Dendritic cell treated with granulocyte-macrophage colony-stimulating factor and Interleukin-4, amounts not matched to agents 40 ng/mL and 50 ng/mL, for 4 days (primary cell): ENCODE results near the gene CA11.

ENCODE experiments used
- H3K27ac Mint-ChIP-seq: one replicate; pipeline ENCODE4 v1.8.0; 2022; ENCODE audit warnings: mild to moderate bottlenecking, mixed read lengths
- H3K27me3 Mint-ChIP-seq: one replicate; pipeline ENCODE4 v1.8.0; 2022; ENCODE audit warnings: mild to moderate bottlenecking, mixed read lengths
- H3K36me3 Mint-ChIP-seq: one replicate; pipeline ENCODE4 v1.8.0; 2022; ENCODE audit warnings: low read depth, mixed read lengths
- H3K4me1 Mint-ChIP-seq: one replicate; pipeline ENCODE4 v1.8.0; 2022; ENCODE audit warnings: low read depth, mixed read lengths
- H3K4me3 Mint-ChIP-seq: one replicate; pipeline ENCODE4 v1.8.0; 2022; ENCODE audit warnings: mild to moderate bottlenecking, moderate library complexity, mixed read lengths
- H3K9me3 Mint-ChIP-seq: one replicate; pipeline ENCODE4 v1.8.0; 2022; ENCODE audit warnings: mixed read lengths
- intact Hi-C: fragments of 100-400 bp; cut with micrococcal nuclease; formaldehyde crosslinking; loops from one replicate; pipeline ENCODE4 v1.15.0; 2022

CA11 gene

GRCh38 chr19:48613024-48613851, 32.7 kb downstream of the CA11 start:
- Mint-ChIP-seq H3K4me1 (peaks cover 43% of the 10 kb centered on the region), H3K27ac (peak overlapping the region; percentile 57), H3K27me3 (no peaks in the 10 kb centered on the region), H3K36me3 (peaks cover 42% of the 10 kb centered on the region), H3K9me3 (no peaks in the 10 kb centered on the region), H3K4me3 (no peak overlapping the region)
- intact Hi-C loops: no loop called here

GRCh38 chr19:48611872-48612271, 34.1 kb downstream of the CA11 start:
- intact Hi-C loops: no loop called here
- no peak overlapping the region for H3K27ac Mint-ChIP-seq

GRCh38 chr19:48609571-48610108, 36.3 kb downstream of the CA11 start:
- H3K27ac Mint-ChIP-seq: no peak overlapping the region
- no peaks in the 10 kb centered on the region for H3K9me3 Mint-ChIP-seq
- intact Hi-C loops: loop anchor here (5.0 kb wide), 1 partner anchor 117 kb away; no protein-coding TSS in a partner anchor
- no peak overlapping the region for H3K4me3 Mint-ChIP-seq
- H3K36me3 Mint-ChIP-seq: peaks cover 6% of the 10 kb centered on the region
- peaks cover 12% of the 10 kb centered on the region for H3K4me1 Mint-ChIP-seq
- H3K27me3 Mint-ChIP-seq: no peaks in the 10 kb centered on the region

More at GRCh38 chr19:48611872-48612271, 34.1 kb downstream of the CA11 start:
- Mint-ChIP-seq H3K4me3 (no peak overlapping the region), H3K4me1 (peaks cover 32% of the 10 kb centered on the region), H3K27me3 (no peaks in the 10 kb centered on the region), H3K36me3 (peaks cover 28% of the 10 kb centered on the region), H3K9me3 (no peaks in the 10 kb centered on the region)

- no peaks in the 10 kb centered on the region for H3K9me3 Mint-ChIP-seq
- intact Hi-C loops: loop anchor here (5.0 kb wide), 1 partner anchor 117 kb away; no protein-coding TSS in a partner anchor
- peaks cover 12% of the 10 kb centered on the region for H3K4me1 Mint-ChIP-seq
- no peaks in the 10 kb centered on the region for H3K27me3 Mint-ChIP-seq
- H3K4me3 Mint-ChIP-seq: no peak overlapping the region
- no peaks in the 10 kb centered on the region for H3K36me3 Mint-ChIP-seq
- H3K27ac Mint-ChIP-seq: no peak overlapping the region
Observed at GRCh38 chr19:48608798-48609263, 37.2 kb downstream of the CA11 start.

GRCh38 chr19:48607359-48607755, 38.6 kb downstream of the CA11 start:
- H3K4me3 Mint-ChIP-seq: no peak overlapping the region
- intact Hi-C loops: loop anchor here (5.0 kb wide), 1 partner anchor 115 kb away; no protein-coding TSS in a partner anchor
- peaks cover 13% of the 10 kb centered on the region for H3K4me1 Mint-ChIP-seq
- H3K27me3 Mint-ChIP-seq: no peaks in the 10 kb centered on the region
- no peaks in the 10 kb centered on the region for H3K9me3 Mint-ChIP-seq
- no peak overlapping the region for H3K27ac Mint-ChIP-seq
- no peaks in the 10 kb centered on the region for H3K36me3 Mint-ChIP-seq

DNA sequence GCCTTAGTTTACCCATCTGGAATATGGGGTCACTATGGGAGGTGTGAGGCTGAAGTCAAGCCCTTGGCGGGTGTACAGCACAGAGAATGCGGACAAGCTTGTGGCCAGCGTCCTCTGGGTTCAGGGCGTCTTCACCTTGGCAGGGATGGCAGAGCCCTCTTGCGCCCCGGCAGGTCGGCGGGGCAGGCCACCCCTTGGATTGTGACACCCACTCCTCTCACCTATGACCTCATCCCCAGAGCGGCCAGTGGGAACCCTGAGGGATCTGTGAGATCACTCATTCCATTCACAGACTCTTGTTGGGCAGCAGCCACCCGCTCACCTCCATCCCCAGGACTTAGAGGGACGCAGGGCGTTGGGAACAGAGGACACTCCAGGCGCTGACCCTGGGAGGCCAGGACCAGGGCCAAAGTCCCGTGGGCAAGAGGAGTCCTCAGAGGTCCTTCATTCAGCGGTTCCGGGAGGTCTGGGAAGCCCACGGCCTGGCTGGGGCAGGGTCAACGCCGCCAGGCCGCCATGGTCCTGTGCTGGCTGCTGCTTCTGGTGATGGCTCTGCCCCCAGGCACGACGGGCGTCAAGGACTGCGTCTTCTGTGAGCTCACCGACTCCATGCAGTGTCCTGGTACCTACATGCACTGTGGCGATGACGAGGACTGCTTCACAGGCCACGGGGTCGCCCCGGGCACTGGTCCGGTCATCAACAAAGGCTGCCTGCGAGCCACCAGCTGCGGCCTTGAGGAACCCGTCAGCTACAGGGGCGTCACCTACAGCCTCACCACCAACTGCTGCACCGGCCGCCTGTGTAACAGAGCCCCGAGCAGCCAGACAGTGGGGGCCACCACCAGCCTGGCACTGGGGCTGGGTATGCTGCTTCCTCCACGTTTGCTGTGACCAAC, 39.3 kb downstream of the CA11 start, which contains the start of gene SPACA4:
Gene SPACA4 (plus strand): TSS at position 280 of the 896 bp plus-strand sequence. CDS start 237 bp downstream, at position 517.
- Mint-ChIP-seq H3K9me3 (no peaks in the 10 kb centered on the region), H3K27ac (no peak within 1 kb of the TSS), H3K27me3 (peaks cover 5% of the 10 kb centered on the region), H3K4me3 (no peak within 1 kb of the TSS), H3K36me3 (no peaks in the 10 kb centered on the region), H3K4me1 (peaks cover 19% of the 10 kb centered on the region)
- intact Hi-C loops: loop anchor here (5.0 kb wide), 1 partner anchor 114 kb away; no protein-coding TSS in a partner anchor

- H3K4me3 Mint-ChIP-seq: no peak overlapping the region
- H3K4me1 Mint-ChIP-seq: peaks cover 20% of the 10 kb centered on the region
- H3K27ac Mint-ChIP-seq: no peak overlapping the region
- H3K9me3 Mint-ChIP-seq: no peaks in the 10 kb centered on the region
- no peaks in the 10 kb centered on the region for H3K36me3 Mint-ChIP-seq
- peaks cover 16% of the 10 kb centered on the region for H3K27me3 Mint-ChIP-seq
- intact Hi-C loops: no loop called here
Observed at GRCh38 chr19:48603850-48604249, 42.1 kb downstream of the CA11 start.

DNA sequence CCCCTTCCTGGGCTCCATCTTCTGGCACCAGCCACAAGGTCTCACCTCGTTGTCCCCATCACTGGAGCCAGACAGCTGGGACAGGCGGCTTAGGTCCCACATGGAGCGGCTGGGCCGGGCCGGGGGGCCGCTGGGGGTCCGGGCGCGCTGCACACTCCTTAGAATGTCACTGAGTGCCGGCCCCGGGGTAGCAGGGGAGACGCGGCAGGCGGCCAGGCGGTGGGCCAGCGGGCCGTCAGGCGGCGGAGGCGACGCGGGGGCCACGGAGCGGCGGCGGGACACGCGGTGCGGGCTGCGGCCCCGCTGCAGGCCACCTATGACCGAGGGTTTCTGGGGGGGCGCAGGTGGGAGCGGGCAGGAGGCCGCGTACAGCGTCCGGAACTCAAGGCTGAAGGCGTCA, 42.5 kb downstream of the CA11 start:
- no peak overlapping the region for H3K4me3 Mint-ChIP-seq
- no peaks in the 10 kb centered on the region for H3K9me3 Mint-ChIP-seq
- H3K27me3 Mint-ChIP-seq: peaks cover 20% of the 10 kb centered on the region
- no peak overlapping the region for H3K27ac Mint-ChIP-seq
- H3K4me1 Mint-ChIP-seq: peaks cover 16% of the 10 kb centered on the region
- intact Hi-C loops: no loop called here
- no peaks in the 10 kb centered on the region for H3K36me3 Mint-ChIP-seq

GRCh38 chr19:48603001-48603400, 43.0 kb downstream of the CA11 start:
- no peak overlapping the region for H3K27ac Mint-ChIP-seq
- intact Hi-C loops: no loop called here
- no peaks in the 10 kb centered on the region for H3K9me3 Mint-ChIP-seq
- H3K36me3 Mint-ChIP-seq: no peaks in the 10 kb centered on the region
- H3K27me3 Mint-ChIP-seq: peaks cover 23% of the 10 kb centered on the region
- H3K4me3 Mint-ChIP-seq: no peak overlapping the region
- H3K4me1 Mint-ChIP-seq: peaks cover 15% of the 10 kb centered on the region

DNA sequence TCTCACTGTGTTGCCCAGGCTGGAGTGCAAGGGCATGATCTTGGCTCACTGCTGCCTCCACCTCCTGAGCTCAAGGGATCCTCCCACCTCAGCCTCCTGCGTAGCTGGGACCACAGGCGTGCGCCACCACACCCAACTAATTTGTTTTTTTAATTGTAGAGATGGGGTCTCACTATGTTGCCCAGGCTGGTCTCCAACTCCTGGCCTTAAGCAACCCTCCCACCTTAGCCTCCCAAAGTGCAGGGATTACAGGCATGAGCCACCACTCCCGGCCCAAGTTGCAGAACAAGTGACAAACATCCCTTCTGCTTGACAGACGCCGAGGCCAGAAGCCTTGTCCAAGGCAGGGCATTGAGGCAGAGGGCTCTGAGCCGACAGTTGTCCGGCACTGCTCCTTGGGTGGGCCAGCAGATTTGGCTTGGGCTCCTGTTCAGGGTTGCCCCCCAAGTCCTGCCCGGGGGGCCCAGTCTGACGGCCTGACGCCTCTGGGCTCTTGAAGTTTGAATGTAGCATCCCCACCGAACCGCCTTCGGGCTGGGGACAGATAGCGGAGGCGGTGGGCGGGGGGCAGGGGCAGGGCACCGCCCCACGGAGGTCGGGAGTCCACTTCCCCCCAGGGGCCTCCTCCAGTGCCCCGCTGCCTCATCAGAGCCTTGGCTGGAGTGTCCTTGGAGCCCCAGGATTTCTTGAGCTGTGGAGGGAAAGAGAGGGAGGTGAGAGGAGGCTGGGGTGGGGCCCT, 45.1 kb downstream of the CA11 start:
- intact Hi-C loops: no loop called here
- Mint-ChIP-seq H3K27me3 (peaks cover 23% of the 10 kb centered on the region), H3K4me3 (no peak overlapping the region), H3K36me3 (no peaks in the 10 kb centered on the region), H3K27ac (no peak overlapping the region), H3K9me3 (no peaks in the 10 kb centered on the region), H3K4me1 (peaks cover 15% of the 10 kb centered on the region)

- Mint-ChIP-seq H3K9me3 (no peaks in the 10 kb centered on the region), H3K27me3 (peaks cover 23% of the 10 kb centered on the region), H3K4me3 (no peak overlapping the region), H3K4me1 (peaks cover 15% of the 10 kb centered on the region), H3K27ac (no peak overlapping the region), H3K36me3 (no peaks in the 10 kb centered on the region)
- intact Hi-C loops: no loop called here
Observed at GRCh38 chr19:48598996-48599700, 46.8 kb downstream of the CA11 start.

DNA sequence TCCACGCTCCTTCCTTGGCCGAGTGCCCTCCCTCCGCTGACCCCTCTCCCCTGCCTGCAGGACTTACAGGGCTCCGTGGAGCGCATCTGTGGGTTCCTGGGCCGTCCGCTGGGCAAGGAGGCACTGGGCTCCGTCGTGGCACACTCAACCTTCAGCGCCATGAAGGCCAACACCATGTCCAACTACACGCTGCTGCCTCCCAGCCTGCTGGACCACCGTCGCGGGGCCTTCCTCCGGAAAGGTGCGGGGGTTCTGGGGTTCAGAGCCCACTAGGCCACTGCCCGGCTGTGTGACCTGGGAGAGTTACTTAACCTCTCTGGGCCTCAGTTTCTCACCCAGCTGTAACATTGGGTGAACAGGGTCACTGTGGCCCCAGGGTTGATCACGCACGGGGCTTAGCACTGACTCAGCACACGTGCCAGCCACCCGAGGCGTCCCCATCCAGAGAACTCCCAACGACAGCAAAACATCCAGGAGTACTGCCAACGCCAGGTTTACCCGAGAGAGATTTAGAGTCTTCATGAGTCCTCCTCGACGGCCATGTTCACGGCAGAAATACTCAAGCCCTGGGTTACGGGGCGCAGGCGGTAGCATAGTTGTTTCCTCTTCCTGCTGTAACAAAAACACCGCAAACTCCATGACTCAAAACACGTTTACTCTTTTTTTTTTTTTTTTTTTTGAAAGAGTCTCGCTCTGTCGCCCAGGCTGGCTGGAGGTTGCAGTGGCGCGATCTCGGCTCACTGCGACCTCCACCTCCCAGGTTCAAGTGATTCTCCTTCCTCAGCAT, 49.1 kb downstream of the CA11 start:
- no peaks in the 10 kb centered on the region for H3K36me3 Mint-ChIP-seq
- no peaks in the 10 kb centered on the region for H3K9me3 Mint-ChIP-seq
- no peak overlapping the region for H3K27ac Mint-ChIP-seq
- peaks cover 20% of the 10 kb centered on the region for H3K27me3 Mint-ChIP-seq
- intact Hi-C loops: no loop called here
- H3K4me3 Mint-ChIP-seq: no peak overlapping the region
- peaks cover 9% of the 10 kb centered on the region for H3K4me1 Mint-ChIP-seq
